Transverse colon (tissue), 4 donors: ENCODE measurements around the gene AKR7A2.

Source experiments
- CTCF ChIP-seq, 5 experiments: fragments of 200-600 bp in 3 of 5; fragments of 450-650 bp in 2 of 5; sonication (generic) in 3 of 5; IDR thresholded peaks; 1 replicate in 2 of 5; 2 replicates in 3 of 5; pipeline ENCODE4 v1.5.1; 2016 to 2017; ENCODE audit warnings: antibody characterized with exemption in 5 of 5, inconsistent platforms in 3 of 5, mild to moderate bottlenecking in 2 of 5, moderate library complexity in 1 of 5
- EP300 ChIP-seq: sonication (generic); formaldehyde crosslinking; IDR thresholded peaks from one replicate; pipeline ENCODE4 v1.6.1; 2017; ENCODE audit warnings: antibody characterized with exemption, low read depth
- POLR2A ChIP-seq: fragments of 450-650 bp; IDR thresholded peaks from one replicate; pipeline ENCODE4 v1.6.1; 2016; ENCODE audit warnings: antibody characterized with exemption, mild to moderate bottlenecking, moderate library complexity
- POLR2AphosphoS5 ChIP-seq, 3 donors: sonication (generic); formaldehyde crosslinking; IDR thresholded peaks; one replicate each; pipeline ENCODE4 v1.6.1; 2016; ENCODE audit warnings: antibody characterized with exemption in 3 of 3

- no peak for TF ChIP-seq POLR2A
- no peak for TF ChIP-seq CTCF (IDR thresholded peaks at IDR 0.05)
- no peak for TF ChIP-seq EP300
- no peak for TF ChIP-seq POLR2AphosphoS5 (IDR thresholded peaks at IDR 0.05)
Measured at GRCh38 chr1:19283891-19284290, 28.1 kb downstream of the AKR7A2 start.
